NCI-H1092 (cell line): ENCODE measurements around the gene MBNL2.

Experiments used
- DNase-seq: peaks from one replicate; lab custom pipeline; 2025; lab: John Stamatoyannopoulos, UW

The MBNL2 gene

DNA sequence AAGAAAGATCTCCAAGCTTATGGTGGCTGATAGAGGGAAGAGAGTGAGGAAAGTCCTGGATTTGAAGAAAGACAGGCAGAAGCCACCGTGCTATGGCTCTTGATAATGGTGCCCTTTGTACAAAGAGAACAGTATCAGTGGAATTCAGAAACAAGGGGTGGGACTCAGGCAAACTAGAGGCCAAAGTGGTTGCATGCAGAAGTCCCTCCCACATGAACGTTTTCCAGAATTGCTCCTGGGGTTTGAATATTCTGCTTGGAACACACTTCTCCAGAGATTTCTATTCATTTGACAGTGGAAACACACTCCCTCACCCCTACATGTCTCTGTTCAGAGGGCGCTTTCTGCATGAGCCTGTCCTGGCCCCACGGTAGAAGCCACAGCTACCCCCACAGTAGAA is 10.1 kb upstream of the MBNL2 start:
- DNase-seq: no peak

DNA sequence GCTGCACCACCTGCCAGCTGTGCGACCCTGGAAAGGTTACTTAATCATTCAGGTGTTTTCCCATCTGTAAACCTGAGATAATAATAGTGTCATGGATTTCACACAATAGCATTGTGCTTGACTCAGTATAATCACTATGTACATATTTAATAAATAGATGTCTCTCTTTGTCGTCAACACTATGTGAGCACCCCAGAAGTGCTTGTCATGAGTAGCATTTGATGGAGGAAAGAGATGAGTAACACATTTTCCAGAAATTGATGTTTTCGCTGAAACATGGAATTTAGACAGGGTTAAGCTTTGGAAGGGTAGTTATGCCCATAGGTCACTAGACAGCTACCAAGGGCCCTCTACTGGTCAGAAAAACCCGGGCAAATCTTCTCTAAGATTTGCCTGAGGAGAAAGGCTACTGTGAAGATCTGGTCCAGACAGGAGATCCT is 9.5 kb upstream of the MBNL2 start:
- no peak for DNase-seq

DNA sequence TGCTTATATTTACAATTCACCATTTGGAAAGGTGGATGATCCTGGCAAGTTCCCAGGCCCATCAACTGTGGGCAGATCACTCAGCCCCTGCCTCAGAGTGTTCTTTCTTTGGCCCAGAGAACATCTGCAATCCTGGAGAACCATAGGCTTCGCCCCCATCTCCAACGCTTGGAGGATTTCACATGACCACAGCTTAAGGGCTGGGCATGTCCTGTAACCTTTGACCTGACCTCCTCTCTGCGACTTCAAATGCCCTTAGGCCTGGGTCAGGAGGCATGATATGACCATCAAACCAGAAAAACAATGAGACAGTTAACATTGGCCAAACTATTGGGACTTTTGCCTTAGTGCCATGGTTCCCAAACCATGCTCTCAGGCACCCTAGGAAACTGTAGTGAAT is 7.2 kb upstream of the MBNL2 start:
- no peak for DNase-seq

DNA sequence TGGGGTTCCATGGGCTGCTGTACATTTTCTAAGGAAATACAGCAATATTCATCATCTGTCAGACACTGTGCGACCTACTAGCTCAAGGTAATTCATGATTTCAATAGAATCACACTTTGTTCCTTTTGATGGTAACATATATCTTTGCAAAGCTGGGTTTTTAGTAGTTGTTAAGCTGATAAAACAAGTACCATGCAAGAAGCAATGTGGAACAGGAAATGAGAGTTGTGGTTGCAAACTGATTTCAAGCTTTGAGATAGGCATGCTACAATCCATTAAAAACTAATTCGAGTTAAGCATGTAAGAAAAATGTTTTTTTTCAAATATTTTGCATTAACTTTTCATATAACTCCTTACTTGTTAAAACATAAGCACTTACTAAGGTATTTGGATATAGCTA is 6.8 kb upstream of the MBNL2 start:
- DNase-seq: no peak

DNA sequence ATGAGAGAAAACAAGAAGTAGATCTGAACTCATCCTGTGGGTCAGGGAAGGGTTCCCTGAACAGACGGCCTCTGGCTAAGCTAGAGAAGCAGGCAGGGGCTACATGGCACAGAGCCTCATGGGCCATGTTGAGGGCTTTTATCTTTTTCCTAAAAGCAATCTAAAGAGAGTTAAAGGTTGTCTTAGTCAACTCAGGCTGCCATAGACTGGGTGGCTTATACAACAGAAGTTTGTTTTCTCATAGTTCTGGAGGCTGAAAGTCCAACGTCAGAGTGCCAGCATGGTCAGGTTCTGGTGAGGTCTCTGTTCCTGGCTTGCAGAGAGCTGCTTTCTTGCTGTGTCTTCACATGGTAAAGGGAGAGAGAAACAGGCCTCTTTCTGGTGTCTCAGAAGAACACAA is 2.9 kb upstream of the MBNL2 start:
- DNase-seq: no peak

DNA sequence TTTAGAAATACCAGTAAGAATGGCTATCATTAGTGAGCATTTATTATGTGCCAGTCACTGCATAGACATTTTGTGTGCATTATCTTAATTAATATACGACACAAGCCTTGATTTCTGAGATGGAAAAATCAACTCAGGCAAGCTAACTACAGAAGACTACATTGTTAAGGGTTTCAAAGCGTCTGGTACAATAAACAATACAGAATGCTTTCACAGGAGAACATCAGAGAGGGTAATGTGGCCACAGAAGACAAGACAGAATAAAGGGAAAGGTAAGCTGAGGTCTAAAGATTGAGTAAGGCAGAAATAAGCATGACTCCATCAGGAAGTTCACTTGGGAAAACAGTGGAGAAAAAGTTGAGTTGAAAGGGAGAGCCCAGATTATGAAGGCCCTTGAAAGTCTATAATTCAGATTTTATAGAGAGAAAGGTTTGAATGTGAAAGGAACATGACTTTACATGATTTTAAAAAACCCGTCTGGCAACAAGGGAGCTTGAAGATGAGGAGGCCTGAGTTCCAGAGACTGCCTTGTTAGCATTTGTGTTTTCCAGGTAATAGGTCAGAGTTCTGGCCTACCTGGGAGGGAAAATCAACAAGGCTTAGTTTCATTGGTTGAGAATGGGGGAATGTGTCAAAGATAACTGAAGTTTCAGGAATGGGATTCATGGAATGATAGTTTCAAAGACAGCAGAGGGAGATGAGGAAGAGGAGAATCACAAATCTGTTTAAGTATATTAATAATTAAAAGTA is 1.8 kb upstream of the MBNL2 start:
- DNase-seq: no peak

DNA sequence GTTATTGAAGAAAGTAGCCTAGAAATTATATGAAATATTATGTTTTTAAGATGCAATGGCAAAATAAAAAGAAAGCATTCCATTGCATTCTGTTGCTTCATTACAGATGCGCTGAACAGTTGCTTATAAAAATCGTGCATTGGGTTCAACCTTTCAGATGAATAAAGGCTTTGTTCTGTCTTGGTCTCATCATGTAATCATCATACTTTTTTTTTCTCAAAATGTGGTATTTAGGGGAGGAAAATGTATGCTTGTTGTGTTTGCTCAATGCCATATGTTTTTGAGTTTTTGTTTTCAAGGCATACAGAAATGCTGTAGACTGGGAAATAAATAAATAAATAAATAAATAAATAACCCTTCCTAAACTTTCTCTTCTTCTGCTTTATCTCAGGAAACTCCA is 1.1 kb upstream of the MBNL2 start:
- DNase-seq: no peak

DNA sequence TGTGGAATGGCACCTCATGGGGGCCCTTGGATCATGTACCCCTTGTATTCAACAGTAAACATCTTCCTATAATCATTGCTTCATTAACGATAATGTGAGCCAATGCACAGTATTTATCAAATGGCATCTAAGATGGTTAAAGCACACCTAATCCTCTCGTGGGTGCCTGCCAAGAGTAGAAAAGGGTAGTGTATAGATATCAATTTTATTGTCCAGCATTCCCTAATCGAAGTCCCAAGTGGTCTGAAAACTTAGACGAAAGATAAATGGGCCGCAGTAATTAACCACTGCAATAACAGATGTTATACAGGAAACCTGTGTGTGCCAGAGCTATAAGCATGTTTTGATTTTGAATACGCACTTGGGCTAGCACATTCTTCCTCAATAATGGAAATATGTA is 667 bp upstream of the MBNL2 start:
- DNase-seq: no peak

DNA sequence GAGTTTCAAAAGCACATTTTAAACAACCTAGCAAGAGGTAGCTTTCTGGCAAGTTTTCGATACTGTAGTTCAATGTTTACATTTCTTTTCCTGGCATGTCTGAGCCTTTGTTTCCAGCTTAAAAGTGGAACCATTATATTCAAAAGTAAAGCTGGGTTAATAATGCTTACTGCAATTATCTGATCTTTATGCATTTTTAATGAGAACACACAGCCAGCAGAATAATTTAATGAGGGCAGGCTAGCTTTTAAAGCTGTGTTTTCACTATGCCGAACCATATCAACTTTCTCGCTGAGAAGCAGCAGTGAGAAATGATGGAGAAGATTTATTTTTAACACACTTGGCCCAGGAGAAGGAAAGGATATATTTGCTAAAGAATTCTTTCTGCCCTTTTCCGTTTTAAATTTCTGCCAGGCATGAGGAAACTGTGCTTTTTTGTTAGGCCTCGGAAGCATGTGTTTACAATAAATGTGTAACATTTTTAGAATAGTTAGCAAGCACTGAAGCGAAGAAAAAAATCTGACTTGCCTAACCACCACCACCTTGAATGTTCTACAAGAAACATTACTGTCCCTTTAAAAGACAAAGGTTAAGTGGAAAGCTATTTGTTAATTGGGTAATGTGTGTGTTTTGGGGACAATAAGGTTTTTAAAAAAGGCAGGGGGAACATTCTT is 1.0 kb downstream of the MBNL2 start:
- no peak for DNase-seq

DNA sequence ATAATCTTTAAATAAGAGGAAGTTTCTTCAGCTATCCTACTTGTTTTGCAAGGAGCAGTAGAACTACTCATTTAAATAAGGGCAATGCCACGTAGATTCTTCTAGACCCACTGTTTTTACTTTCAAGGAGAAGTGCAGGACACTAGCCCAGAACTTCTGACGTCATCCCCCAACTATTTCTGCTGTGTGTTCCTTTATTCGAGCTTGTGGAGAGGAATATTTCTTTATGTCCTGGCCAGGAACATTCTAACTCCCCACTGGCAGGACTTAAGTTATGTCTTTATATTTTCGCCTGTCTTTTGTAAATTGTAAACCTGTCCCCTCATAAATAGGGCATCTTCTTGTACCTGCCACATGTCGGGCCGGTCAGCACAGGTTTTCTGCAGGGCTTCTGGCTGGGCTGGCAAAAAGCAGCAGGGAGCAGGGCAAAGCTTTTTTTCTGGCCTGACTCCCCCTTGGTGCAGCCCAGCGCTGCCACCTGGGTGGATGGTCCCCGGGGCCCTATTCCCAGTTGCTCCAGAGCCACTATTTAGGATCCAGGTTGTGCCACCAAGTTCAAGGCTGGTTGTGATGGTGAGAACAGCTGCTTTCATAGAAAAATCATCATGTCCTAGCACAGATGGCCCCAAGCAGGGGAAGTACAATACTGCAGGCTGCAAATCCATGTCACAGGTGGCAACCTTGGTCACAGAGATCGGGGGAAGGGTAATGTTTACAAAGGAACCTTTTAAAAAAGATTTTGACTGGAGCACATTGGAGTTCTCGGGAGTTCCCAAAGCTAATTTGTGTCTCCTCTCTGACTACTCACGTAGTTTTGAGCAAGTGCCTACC is 1.8 kb downstream of the MBNL2 start:
- DNase-seq: peak; percentile 57

DNA sequence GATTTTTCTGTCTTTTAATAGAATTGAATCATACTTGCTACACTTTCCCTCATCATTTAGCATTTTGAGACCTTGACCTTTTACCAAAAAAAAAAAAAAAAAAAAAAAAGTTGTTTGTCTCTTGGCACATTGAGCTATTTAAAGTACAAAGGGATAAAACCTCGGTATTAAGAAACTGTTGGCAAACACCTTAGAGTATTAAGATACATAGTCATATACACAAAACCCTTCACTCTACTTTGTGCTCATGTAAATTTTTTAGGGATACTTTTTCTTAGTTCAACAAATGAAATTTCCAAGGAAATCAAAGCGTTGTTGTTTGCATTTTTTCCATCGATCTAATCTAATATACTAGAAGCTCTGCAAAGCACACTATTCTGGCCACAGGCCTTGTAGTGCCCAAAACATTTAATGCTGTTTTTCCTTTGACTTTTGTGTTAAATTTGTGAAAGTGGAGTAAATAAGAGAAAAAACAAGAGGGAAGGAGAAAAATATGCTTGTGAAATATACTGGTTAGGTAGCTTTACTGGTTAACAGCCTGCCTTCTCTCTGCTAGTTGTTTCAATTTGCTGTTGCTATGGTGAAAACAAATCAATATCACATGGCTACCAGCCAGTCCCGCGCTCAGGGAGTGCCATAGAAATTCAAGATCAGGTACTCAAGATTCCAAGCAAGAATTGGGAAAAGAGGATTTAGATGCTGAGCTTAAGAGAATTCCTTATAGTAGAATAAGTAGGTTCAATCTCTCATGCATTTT is 2.6 kb downstream of the MBNL2 start:
- peak; percentile 79 for DNase-seq

DNA sequence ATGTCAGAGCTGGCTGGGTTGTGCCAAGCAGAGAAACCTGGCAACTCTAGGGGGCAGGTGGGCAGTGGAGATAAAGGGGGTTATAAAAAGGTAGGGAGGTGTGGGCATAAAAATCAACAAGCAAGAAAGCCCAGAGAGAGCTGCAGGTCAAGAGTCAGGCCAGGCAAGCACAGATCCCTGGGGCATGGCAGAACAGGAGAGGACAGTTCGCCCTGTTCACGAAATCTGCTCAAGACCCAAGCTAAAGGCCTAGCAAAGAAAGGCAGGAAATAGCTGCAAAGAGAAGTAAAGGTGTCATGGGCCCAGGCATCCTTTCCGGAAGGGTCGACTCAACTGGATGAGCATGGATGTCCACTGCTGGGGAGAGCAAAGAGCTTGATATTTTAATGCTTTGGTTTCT is 3.4 kb downstream of the MBNL2 start:
- DNase-seq: no peak

DNA sequence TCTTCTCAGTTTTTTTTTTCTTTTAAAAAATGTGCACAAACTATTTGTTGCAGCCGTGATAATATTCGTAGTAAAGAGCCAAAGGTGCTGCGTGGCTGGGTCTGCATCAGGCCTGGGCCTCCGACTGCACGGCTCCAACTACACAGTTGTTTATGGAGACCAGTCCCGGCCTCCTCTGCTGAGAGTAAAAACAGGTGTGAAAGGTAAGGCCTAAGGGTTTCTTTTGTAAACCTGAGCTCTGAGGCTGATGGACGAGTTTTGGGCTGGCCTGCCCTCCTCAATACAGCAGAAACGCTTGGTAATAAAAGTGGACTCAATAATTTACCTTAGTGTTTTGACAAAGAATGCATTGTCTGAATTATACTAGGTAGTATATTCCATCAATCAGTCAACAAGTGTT is 3.9 kb downstream of the MBNL2 start:
- no peak for DNase-seq

DNA sequence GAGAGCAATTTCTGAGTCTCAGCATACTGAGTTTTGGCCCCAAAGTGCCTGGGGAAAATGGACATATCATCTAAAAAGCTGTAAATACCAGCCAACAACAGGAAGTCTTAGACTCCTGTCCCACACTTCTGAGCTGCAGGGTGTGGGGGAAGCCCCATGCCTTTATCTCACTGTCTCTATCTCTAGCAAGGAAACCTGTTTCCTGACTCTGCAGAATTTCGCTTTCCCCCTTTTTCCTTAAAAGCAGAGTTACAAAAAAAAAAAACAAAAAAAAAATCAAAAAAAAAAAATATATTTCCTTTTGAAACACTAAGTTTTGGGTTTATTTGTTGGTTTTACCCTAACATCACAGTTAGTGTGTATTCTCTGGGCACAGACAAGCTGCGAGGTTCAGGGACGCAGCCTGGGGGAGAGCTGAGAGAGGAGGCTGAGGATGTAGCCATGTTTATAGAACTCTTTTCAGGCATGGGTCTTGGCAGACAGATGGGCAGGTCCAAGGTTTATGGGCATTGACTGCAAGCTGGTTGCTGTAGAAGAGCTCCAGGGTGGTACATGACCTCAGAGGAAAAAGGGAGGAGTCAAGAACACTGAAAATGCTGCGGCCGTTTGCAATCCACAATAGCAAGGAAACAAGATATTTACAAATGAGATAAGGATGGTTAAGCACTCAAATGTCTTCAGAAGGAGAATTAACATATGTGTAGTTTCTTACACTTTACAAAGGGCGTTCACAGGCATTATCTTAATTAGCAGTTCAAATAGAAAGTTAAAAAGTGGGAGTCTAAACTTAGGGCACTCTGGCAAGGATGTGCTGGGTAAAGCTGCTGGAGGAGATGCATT is 4.9 kb downstream of the MBNL2 start:
- DNase-seq: no peak

DNA sequence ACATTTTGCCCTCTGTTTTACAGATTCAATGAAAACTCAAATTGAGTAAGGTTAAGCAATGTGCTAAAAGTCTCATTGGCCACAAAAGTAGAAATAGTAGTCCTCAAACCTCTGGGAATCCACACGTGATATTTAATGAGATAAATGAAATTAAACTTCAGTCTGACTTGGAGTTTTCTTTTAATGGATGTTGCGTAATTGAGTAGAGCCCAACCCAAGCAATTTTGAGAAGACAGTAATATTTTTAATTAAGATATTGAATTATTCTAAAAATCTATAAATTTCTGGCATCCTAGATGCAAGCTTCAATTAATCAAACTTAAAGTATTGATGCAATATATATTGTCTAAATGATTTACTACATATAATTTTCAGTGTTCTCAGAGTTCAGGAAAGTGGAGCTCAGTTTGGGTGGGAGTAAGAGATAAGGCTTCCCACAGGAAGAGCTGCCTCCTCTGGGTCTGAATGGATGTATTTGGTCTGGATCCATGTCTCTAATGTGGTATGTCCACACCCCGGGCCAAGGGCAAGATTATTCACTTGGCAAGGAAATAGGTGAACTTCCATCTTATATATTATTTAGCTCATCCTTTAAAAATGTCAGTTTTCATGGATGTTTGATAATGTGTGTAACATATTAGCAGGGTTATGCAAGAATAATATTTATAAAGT is 6.9 kb downstream of the MBNL2 start:
- no peak for DNase-seq

DNA sequence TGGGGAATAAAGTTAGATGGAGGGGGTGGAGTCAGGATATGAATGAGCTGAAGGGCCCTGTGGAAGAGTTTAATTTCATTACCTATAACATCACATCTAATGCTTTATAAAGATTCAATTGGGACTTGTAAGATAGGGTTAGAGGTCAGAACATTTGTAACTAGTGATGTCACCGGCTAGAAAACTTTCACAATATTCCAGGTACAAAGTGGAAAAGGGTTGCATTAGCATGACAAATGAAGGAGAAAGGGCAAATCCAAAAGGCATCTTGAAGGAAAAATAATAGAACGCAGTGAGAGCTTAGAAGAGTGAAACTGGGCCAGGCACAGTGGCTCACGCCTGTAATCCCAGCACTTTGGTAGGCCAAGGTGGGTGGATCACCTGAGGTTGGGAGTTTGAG is 7.6 kb downstream of the MBNL2 start:
- no peak for DNase-seq

DNA sequence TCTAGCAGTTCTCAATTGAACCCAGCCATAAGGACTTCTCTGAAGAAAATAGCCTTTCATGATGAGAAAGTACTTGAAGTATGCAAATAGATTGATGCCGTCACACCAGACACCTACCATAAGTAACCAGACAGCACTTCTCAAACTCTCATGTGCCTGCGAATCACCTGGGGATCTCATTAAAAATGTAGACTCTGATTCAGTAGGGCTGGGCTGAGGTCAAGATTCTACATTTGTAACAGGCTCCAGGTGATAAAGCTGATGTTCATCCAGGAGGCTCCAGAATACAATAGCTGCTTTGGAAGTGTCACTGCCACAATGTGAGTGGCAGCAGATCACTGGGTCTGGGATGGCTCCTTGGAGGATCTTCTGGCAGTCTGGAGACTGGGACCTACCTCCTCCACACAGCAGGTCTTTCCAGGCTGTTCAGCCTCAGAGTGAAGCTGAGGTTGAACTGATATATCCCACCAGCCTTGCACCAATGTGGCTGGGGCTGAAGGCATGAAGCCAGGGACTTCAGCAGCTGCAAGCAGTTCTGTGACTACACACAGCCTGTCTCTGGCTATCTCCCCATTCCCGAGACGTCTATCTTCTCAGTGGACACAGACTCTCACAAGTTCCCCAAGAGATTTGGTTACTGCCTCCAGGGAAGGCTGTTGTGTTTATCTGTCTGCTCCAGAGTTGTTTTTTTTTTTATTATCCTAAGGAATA is 9.1 kb downstream of the MBNL2 start:
- no peak for DNase-seq

DNA sequence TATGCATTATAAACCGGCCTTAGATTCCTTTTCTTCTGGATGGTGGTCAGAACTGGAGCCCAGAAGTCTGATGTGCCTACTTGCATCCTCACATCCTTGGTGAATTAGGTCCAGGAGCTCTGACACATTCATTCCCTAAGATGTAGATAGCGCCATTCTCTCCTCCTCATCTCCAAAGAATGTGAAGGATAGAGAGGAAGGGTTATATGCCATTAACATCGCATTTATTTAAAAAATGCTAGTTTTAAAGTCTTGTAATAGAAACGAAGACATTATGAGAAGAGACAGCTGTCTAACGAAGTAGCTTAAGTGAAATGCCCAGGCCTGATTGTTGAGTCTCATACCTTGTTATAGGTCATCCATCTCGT is 9.7 kb downstream of the MBNL2 start:
- no peak for DNase-seq

DNA sequence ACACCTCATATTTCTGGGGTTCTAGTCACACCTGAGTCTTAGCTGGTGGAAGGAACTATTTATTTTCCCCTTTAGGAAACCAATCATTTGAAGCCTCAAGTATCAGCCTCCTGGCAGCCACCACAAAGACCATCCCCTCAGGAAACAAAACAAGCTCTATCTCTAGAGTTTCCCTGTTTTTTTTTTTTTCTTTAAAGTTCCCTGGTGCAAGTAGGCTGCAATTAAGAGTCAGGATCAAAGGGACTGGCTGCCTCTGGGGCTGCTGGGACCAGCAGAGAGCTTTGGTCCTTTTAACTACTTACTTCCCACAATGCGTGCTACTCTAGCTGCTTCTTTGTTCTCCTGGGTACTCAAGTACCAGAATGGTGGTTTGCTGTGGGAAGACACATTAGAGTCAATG is 11.4 kb downstream of the MBNL2 start:
- no peak for DNase-seq

DNA sequence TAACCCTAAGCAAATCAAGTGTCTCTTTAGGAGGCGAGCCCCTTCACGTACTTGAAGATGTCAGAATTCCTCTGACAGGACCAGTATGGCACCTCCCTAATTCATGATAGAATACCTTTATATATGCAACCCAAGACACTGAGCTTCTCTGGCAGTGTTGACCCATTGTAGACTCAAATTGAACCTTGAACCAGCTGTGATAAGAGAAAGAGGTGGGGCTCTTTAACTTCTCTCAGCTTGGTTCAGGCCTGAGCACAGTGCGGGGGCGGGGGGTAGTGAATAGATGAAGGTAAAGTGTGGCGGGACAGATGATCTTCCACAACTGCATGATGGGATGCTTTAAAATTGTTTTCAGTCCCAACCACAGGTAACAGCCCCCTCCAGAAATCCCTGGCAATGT is 12.1 kb downstream of the MBNL2 start:
- no peak for DNase-seq
